K562 (cell line): ENCODE results near the gene ABHD16B. TPM values are rescaled to one million over a fixed set of nuclear protein-coding genes. Genes with fewer than 3 reads are reported as not detected.

ENCODE experiments used
- ATF3 ChIP-seq, 2 experiments: fragments of 450-650 bp in 1 of 2; sonication (generic) in 1 of 2; formaldehyde crosslinking in 1 of 2; IDR thresholded peaks in 1 of 2; conservative IDR thresholded peaks in 1 of 2; 2 replicates each; pipeline versions ENCODE4 v1.6.1 to v1.8.1; 2016 to 2023; ENCODE audit warnings: mild to moderate bottlenecking in 2 of 2, moderate library complexity in 2 of 2, inconsistent platforms in 1 of 2, missing genetic modification reagents in 1 of 2
- ERF ChIP-seq: fragments of 450-650 bp; formaldehyde crosslinking; IDR thresholded peaks from 2 replicates; pipeline ENCODE4 v1.4.0; 2020; ENCODE audit warnings: mild to moderate bottlenecking, mixed read lengths
- FOXK2 ChIP-seq, 2 experiments: fragments of 450-650 bp; IDR thresholded peaks in 1 of 2; conservative IDR thresholded peaks in 1 of 2; 2 replicates each; pipeline ENCODE4 v1.6.1; 2016; ENCODE audit warnings: low read depth in 2 of 2, mild to moderate bottlenecking in 1 of 2
- GABPA ChIP-seq: fragments of 200-800 bp; sonication (Bioruptor generic); conservative IDR thresholded peaks from 2 replicates; pipeline ENCODE4 v1.6.1; 2016; ENCODE audit warnings: low read depth, missing genetic modification characterization, missing compliant biosample characterization
- GTF2F1 ChIP-seq: IDR thresholded peaks from 2 replicates; pipeline ENCODE4 v1.6.1; 2011; ENCODE audit warnings: low read depth, low read length, improper control_type of control experiment
- HDAC1 ChIP-seq, 2 experiments: fragments of 450-650 bp; IDR thresholded peaks; 2 replicates each; pipeline ENCODE4 v1.6.1; 2016 to 2017; ENCODE audit warnings: inconsistent platforms in 1 of 2, mild to moderate bottlenecking in 1 of 2, moderate library complexity in 1 of 2
- JUNB ChIP-seq: fragments of 450-650 bp; formaldehyde crosslinking; conservative IDR thresholded peaks from 2 replicates; pipeline ENCODE4 v1.4.0; 2020; ENCODE audit warnings: mild to moderate bottlenecking
- NCOA1 ChIP-seq: fragments of 450-650 bp; IDR thresholded peaks from 2 replicates; pipeline ENCODE4 v1.6.1; 2016; ENCODE audit warnings: low read depth
- POLR2H ChIP-seq: IDR thresholded peaks from 2 replicates; pipeline ENCODE4 v1.6.1; 2016; ENCODE audit warnings: missing genetic modification characterization, low read depth, mild to moderate bottlenecking, control low read depth, missing compliant biosample characterization, moderate library complexity
- ZNF12 ChIP-seq: sonication (generic); formaldehyde crosslinking; IDR thresholded peaks from 2 replicates; pipeline ENCODE4 v1.4.0; 2020; ENCODE audit warnings: mild to moderate bottlenecking, missing genetic modification reagents
- ZNF197 ChIP-seq: fragments of 200-800 bp; sonication (Bioruptor generic); IDR thresholded peaks from 2 replicates; pipeline ENCODE4 v1.6.1; 2016; ENCODE audit warnings: low read depth, missing genetic modification characterization, missing compliant biosample characterization
- ZNF41 ChIP-seq: fragments of 250-450 bp; sonication (Bioruptor Pico); conservative IDR thresholded peaks from 2 replicates; pipeline ENCODE4 v1.4.0; 2020; ENCODE audit warnings: mild to moderate bottlenecking
- ZNF561 ChIP-seq: fragments of 450-650 bp; formaldehyde crosslinking; conservative IDR thresholded peaks from 2 replicates; pipeline ENCODE4 v1.4.0; 2020; ENCODE audit warnings: mild to moderate bottlenecking, moderate library complexity
- ZNF764 ChIP-seq: fragments of 250-450 bp; sonication (Bioruptor Pico); IDR thresholded peaks from 2 replicates; pipeline ENCODE4 v1.4.0; 2020; ENCODE audit warnings: low read depth, mild to moderate bottlenecking, moderate library complexity
- ZNF830 ChIP-seq: fragments of 250-450 bp; sonication (Bioruptor Pico); IDR thresholded peaks from 2 replicates; pipeline ENCODE4 v1.5.0; 2021; ENCODE audit warnings: mild to moderate bottlenecking
- polyA plus RNA-seq, 8 experiments: library from polyadenylated mRNA; depleted of rRNA in 4 of 8; stranded (reverse) in 5 of 8; unstranded in 3 of 8; fragments of >200 nt; fragmentation: Nextera tagmentation in 2 of 8; fragmentation: Illumina TruSeq in 1 of 8; extraction: Ambion mirVana in 2 of 8; extraction: Trizol in 1 of 8; gene quantifications; 2 replicates each; pipeline versions ENCODE4 v1.2.1 to v1.2.3, GENCODE V29; 2011 to 2014; ENCODE audit warnings: inconsistent platforms in 1 of 8, missing spikeins in 1 of 8
- total RNA-seq, 7 experiments: library from RNA; depleted of rRNA in 6 of 7; stranded (reverse); fragments of >200 nt in 6 of 7; fragmentation: Illumina TruSeq in 2 of 7; extraction: Trizol in 2 of 7; gene quantifications; 2 replicates each; pipeline versions ENCODE4 v1.2.1 to v1.2.3, GENCODE V29; 2011 to 2021; ENCODE audit warnings: low replicate concordance in 1 of 7
- TF ChIP-seq, protein P1 (sequence below): fragments of 450-650 bp; IDR thresholded peaks from 2 replicates; pipeline ENCODE4 v1.6.1; 2018; ENCODE audit warnings: mild to moderate bottlenecking, low read depth; ENCODE audit not compliant: partially characterized antibody
- TF ChIP-seq, protein P2 (sequence below), 2 experiments: fragments of 450-650 bp in 1 of 2; IDR thresholded peaks; 2 replicates each; pipeline ENCODE4 v1.6.1; 2011 to 2017; ENCODE audit warnings: low read depth in 2 of 2, antibody characterized with exemption in 1 of 2, borderline replicate concordance in 1 of 2, low read length in 1 of 2, mild to moderate bottlenecking in 1 of 2, mixed read lengths in 1 of 2; ENCODE audit not compliant: control insufficient read depth in 1 of 2
- TF ChIP-seq, protein P3 (sequence below): fragments of 450-650 bp; IDR thresholded peaks from 2 replicates; pipeline ENCODE4 v1.6.1; 2014; ENCODE audit warnings: low read depth, mild to moderate bottlenecking, moderate library complexity, borderline replicate concordance
- TF ChIP-seq, protein P4 (sequence below), 2 experiments: IDR thresholded peaks; 2 replicates each; pipeline ENCODE4 v1.6.1; 2011; ENCODE audit warnings: borderline replicate concordance in 1 of 2, control low read depth in 1 of 2, low read depth in 1 of 2, low read length in 1 of 2, mild to moderate bottlenecking in 1 of 2, mixed read lengths in 1 of 2, moderate library complexity in 1 of 2; ENCODE audit not compliant: insufficient read depth in 1 of 2, insufficient read length in 1 of 2, poor library complexity in 1 of 2, severe bottlenecking in 1 of 2; ENCODE audit errors: extremely low read depth in 1 of 2

ABHD16B gene
- total and polyA plus RNA-seq, 9 of the 15 experiments (the other 6 are each of a cell fraction or from before 2014, with no cell fraction given): not detected

- TF ChIP-seq, protein P1, sequence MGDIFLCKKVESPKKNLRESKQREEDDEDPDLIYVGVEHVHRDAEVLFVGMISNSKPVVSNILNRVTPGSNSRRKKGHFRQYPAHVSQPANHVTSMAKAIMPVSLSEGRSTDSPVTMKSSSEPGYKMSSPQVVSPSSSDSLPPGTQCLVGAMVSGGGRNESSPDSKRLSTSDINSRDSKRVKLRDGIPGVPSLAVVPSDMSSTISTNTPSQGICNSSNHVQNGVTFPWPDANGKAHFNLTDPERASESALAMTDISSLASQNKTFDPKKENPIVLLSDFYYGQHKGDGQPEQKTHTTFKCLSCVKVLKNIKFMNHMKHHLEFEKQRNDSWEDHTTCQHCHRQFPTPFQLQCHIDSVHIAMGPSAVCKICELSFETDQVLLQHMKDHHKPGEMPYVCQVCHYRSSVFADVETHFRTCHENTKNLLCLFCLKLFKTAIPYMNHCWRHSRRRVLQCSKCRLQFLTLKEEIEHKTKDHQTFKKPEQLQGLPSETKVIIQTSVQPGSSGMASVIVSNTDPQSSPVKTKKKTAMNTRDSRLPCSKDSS: no peak
- TF ChIP-seq POLR2H (tag) (no peak), ZNF41 (CRISPR knock-in tag) (no peak), ZNF561 (no peak), ZNF830 (CRISPR knock-in tag) (no peak), HDAC1 (IDR thresholded peaks at IDR 0.05) (peak in 1 of 2 experiments; percentile 38; a peak in 1 of 4 replicates), ERF (CRISPR knock-in tag) (no peak), ZNF764 (no peak), JUNB (CRISPR knock-in tag) (no peak), FOXK2 (conservative IDR thresholded peaks at IDR 0.05 in 1 of 2, IDR thresholded peaks at IDR 0.05 in 1 of 2; ENCODE audit: low read depth in 2 of 2) (peak in 1 of 2 experiments; percentile 28; a peak in 1 of 4 replicates), GABPA (tag) (peak; percentile 56; the same call in 1 of the 2 replicates), ZNF12 (CRISPR knock-in tag) (0 out of 2 replicates have a peak, but pooled peaks have one; percentile 47), GTF2F1 (no peak), ZNF197 (CRISPR knock-in tag) (no peak), NCOA1 (no peak), ATF3 (IDR thresholded peaks at IDR 0.05) (no peak), ATF3 (CRISPR knock-in tag; conservative IDR thresholded peaks at IDR 0.05) (no peak)
- TF ChIP-seq, protein P2, sequence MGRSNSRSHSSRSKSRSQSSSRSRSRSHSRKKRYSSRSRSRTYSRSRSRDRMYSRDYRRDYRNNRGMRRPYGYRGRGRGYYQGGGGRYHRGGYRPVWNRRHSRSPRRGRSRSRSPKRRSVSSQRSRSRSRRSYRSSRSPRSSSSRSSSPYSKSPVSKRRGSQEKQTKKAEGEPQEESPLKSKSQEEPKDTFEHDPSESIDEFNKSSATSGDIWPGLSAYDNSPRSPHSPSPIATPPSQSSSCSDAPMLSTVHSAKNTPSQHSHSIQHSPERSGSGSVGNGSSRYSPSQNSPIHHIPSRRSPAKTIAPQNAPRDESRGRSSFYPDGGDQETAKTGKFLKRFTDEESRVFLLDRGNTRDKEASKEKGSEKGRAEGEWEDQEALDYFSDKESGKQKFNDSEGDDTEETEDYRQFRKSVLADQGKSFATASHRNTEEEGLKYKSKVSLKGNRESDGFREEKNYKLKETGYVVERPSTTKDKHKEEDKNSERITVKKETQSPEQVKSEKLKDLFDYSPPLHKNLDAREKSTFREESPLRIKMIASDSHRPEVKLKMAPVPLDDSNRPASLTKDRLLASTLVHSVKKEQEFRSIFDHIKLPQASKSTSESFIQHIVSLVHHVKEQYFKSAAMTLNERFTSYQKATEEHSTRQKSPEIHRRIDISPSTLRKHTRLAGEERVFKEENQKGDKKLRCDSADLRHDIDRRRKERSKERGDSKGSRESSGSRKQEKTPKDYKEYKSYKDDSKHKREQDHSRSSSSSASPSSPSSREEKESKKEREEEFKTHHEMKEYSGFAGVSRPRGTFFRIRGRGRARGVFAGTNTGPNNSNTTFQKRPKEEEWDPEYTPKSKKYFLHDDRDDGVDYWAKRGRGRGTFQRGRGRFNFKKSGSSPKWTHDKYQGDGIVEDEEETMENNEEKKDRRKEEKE (IDR thresholded peaks at IDR 0.05; ENCODE audit: borderline replicate concordance in 1 of 2, control insufficient read depth in 1 of 2, low read depth in 2 of 2, low read length in 1 of 2): no peak
- TF ChIP-seq, protein P3, sequence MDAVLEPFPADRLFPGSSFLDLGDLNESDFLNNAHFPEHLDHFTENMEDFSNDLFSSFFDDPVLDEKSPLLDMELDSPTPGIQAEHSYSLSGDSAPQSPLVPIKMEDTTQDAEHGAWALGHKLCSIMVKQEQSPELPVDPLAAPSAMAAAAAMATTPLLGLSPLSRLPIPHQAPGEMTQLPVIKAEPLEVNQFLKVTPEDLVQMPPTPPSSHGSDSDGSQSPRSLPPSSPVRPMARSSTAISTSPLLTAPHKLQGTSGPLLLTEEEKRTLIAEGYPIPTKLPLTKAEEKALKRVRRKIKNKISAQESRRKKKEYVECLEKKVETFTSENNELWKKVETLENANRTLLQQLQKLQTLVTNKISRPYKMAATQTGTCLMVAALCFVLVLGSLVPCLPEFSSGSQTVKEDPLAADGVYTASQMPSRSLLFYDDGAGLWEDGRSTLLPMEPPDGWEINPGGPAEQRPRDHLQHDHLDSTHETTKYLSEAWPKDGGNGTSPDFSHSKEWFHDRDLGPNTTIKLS: peak; percentile 49; the same call in 1 of the 2 replicates
- TF ChIP-seq, protein P4, sequence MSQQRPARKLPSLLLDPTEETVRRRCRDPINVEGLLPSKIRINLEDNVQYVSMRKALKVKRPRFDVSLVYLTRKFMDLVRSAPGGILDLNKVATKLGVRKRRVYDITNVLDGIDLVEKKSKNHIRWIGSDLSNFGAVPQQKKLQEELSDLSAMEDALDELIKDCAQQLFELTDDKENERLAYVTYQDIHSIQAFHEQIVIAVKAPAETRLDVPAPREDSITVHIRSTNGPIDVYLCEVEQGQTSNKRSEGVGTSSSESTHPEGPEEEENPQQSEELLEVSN (IDR thresholded peaks at IDR 0.05; ENCODE audit: borderline replicate concordance in 1 of 2, extremely low read depth in 1 of 2, insufficient read depth in 1 of 2, insufficient read length in 1 of 2, low read depth in 1 of 2, low read length in 1 of 2, poor library complexity in 1 of 2, severe bottlenecking in 1 of 2): no peak
Measured at GRCh38 chr20:63822276-63822696, 39.0 kb upstream of the ABHD16B start (continued).
